ENCODE data around the gene TCF7L1.
"Not testable (repeated sequence)": the region's sequence is repeated elsewhere in the genome, so short reads cannot be mapped to it uniquely, and the experiment has no call there.

TCF7L1 gene

GRCh38 chr2:85132397-85132796 lies 795 bp upstream of the TCF7L1 start:
- no peak for DNase-seq

- DNase-seq = no peak
Observed at GRCh38 chr2:85133751-85134254, 611 bp downstream of the TCF7L1 start.

DNA sequence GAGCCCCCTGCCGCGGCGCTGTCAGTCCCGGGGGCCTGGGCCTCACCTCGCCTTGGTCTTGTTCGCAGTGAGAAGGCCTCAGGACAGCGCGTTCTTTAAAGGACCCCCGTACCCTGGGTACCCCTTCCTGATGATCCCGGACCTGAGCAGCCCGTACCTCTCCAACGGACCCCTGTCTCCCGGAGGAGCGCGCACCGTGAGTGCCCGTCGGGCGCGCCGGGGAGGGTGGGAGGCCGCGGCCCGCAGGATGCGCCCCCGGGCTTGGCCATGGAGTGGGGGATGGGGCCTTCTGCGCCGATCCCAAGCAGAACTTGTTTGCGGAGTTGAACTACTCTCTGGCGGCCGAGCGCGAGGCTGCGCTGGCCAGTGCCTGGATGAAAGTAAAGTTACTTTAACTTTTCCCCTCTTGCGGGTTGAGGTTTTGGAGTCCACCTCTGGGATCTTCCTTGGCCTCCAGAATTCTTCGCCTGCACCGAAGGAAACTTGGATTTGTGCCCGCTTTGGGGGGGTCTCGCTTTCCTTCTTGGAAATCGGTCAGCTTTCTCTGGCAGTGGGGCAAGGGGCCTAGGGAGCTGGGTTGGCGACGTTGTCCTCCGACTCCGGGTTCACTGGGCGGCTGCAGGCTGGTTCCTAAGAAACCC lies 1.2 kb downstream of the TCF7L1 start:
- no peak for DNase-seq

- DNase-seq = no peak
Observed at GRCh38 chr2:85134896-85135659, 1.9 kb downstream of the TCF7L1 start.

DNA sequence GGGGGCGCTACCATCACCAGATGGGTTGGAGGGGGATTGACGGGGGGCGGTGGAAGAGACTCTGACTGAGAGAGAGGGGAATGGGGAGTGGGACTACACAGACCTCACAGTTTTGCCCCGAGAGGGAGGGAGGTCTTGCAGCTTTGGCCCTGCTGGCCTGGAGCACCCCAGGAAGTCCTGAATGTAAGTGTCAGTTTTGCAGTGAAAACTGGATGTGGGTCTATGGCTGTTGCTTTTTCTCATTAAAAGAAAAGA lies 2.4 kb downstream of the TCF7L1 start:
- no peak for DNase-seq

DNA sequence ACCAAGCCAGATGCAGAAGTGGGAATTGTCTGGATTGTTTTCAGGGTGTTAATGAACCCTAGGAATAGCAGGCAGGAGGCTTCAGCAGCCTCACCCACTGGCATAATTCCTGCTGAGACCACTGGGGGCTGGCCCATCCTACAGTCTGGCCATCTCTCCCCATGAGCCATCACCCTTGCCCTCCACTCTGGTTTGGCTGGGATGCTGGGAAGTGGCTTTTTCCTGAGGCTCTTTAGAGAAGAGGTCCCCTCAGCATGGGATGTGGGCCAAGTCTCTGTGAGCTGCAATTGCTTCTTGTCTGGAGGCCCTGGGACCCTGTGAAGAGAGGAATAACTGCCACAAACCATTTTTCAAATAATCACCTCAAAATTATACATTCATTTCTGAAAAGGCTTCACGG lies 4.0 kb downstream of the TCF7L1 start:
- DNase-seq = no peak

GRCh38 chr2:85143463-85144082 lies 10.4 kb downstream of the TCF7L1 start:
- no peak for DNase-seq

DNA sequence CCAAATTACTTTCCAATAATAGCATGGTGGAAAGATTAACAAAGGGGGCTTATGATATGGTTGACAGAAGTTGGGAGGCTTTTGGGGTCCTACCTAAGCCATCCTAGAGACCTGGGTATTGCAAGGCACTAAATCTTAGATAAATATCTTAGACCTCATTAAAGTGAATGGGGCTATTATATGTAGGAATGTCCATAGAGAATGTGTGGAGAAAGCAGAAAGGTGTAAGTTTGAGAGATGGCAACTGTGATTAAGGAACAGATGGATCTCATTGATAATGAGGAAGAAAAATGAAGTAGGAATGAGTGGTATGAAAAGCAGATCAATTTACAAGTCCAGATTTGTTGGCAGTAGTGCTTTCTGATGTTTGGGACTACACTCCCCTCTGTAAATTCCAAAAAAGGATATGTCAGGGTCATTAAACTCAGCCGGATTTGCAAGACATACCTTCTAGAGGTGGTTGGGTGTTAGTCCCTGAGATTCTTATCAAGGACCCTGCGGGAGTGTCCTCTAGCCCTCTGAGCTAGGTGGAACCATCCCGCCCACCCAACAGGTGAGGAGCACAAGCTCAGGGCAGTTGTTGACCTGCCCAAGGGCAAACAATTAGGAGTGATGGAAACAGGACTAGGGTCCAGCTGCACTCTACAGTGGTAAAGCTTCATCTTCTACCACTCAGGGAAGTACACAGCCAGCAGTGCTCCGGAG lies 12.1 kb downstream of the TCF7L1 start:
- DNase-seq = no peak

GRCh38 chr2:85148190-85148589 lies 15.0 kb downstream of the TCF7L1 start:
- no peak for DNase-seq

GRCh38 chr2:85151026-85151425 lies 17.8 kb downstream of the TCF7L1 start:
- DNase-seq = no peak

DNA sequence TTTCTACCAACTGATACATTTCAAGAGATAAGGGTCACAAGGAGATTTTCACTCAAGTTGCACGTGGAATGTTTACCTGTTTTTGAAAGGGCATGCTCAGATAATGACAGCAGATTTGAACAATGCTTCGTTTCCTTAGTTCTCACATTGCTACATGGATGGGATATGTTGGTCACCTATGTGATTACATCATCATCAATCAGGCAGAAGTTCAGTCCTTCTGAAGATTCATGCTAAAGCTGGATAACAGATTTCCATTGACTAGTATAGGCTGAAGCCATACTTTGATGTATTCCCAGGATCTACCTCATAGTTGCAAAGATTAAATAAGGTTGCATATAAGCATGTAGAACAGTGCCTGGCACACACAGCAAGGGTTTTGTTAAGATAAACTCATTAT lies 19.7 kb downstream of the TCF7L1 start:
- DNase-seq = no peak

DNA sequence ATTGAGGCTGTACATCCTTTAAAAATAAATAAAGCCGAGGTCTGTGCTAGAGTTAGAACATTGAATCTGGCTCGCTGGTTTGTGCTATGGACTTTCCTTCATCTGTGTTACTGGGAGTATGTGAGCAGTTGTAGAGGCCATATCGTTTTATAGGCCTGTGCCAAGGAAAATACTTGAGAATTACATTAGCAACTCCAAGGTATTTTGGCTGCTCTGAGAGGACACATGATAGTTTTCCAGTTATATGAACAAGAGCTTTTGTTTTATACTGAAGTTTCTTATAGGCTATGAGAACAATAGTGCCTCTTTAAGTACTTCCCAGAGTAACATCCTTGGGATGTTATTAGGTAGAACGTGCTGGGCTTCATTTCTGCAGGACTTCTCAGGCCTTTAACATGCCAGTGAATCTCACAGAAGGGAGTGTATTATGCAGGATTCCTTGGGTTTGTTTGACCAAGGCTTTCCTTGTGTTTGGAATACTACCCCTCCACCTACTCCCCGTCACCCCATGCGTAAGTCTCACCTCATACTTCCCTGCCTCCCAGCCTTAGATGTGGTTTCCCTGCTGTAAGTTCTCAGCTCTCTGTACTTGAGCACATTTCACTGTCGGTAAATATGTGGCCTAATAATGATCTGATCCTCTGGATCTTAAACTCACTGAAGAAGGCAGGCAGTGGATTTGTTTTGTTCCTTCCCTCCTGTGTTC lies 21.0 kb downstream of the TCF7L1 start:
- no peak for DNase-seq

DNA sequence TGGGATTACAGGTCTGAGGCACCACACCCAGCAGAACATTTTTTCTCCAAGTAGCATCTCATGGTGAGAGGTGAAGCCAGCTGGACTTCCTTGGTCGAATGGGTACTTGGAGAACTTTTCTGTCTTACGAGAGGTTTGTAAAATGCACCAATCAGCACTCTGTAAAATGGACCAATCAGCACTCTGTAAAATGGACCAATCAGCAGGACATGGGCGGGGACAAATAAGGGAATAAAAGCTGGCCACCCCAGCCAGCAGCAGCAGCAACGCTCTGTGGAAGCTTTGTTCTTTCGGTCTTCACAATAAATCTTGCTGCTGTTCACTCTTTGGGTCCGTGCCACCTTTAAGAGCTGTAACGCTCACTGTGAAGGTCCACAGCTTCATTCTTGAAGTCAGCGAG lies 21.9 kb downstream of the TCF7L1 start:
- not testable (repeated sequence) for DNase-seq

DNA sequence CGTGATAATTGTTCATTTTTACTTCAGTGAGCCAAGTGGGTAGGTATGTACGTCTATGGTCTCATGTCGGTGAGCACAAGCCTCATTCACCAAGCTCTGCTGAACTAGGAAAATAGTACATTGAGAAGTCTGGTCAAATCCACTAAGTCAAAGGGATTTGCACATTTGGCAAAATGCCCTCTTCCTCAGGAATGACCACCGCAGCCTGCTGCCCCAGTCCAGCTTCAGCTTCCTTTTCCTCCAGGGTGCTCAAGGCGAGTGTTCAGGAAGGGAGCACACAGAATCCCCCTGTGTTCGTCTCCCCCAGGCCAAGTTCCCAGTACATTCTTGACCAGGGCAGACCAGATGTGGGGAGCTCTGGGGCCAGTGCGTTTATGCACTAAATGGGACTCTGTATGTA lies 23.0 kb downstream of the TCF7L1 start:
- no peak for DNase-seq

DNA sequence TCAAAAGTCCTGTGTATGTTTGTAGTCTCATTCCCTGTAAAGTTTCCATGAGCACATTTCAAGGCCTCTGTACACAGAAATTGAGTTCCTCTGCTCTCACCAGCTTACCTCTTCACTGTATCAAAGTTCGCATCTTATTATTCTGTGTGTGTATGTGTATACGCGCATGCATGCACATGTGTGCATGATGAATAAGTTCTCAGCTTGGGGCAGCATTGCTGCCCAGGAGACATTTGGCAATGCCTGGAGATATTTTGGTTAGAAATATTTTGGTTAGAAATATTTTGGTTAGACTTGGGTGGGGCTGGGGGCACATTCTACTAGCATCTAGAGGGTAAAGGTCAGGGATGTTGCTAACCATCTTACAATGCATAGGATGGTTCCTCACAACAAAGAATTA lies 23.4 kb downstream of the TCF7L1 start:
- DNase-seq = no peak

- no peak for DNase-seq
Observed at GRCh38 chr2:85157345-85157744, 24.2 kb downstream of the TCF7L1 start.

- no peak for DNase-seq
Observed at GRCh38 chr2:85158559-85159273, 25.5 kb downstream of the TCF7L1 start.

DNA sequence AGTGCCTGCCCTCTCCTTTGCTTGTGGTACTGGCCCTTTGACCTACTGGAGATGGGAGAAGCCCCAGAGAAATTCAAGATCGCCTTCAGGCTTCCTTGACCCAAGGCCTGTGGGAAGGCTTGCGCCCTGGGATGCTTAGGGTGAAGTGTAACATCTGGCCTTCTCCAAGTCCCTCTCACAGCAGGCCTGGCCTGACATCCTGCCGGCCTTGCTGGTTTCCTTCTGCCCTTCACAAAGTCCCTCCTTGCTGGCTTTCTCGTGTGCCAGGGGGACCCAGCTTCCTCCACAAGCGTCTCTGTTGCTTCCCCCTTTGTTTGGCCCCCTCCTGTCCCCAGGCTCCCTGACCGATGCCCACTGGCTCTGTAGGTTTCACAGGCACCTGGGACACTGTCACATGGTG lies 26.4 kb downstream of the TCF7L1 start:
- no peak for DNase-seq

- no peak for DNase-seq
Observed at GRCh38 chr2:85160966-85161960, 28.1 kb downstream of the TCF7L1 start.

- DNase-seq = no peak
Observed at GRCh38 chr2:85162746-85163301, 29.6 kb downstream of the TCF7L1 start.

DNA sequence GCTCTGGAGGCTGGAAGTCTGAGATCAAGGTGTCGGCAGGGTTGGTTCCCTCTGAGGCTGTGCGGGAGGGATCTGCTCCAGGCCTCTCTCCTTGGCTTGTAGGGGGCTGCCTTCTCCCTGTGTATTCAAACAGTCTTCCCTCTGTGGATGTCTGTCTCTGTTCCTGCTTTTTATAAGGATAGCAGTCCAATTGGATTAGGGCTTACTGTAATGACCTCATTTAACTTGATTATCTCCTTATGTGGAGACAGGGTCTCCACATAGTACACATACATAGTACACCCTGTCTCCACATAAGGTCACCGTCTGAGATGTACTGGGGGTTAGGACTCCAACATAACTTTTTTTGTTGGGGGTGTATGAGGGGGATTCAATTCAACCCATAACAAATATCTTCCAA lies 30.5 kb downstream of the TCF7L1 start:
- DNase-seq = no peak

All from bone marrow (tissue), 2 donors.